Ecto neural progenitor cell (in vitro differentiated cells): ENCODE results near the gene TAS2R41.

Experiments used
- DNase-seq: peaks from one replicate; pipeline ENCODE4 v3.0.0-alpha.2; 2018; ENCODE audit warnings: low spot score

The TAS2R41 gene

GRCh38 chr7:143477501-143478150, at the start of gene TAS2R41:
Gene TAS2R41, plus strand, starts transcription at chr7:143477873. Its CDS starts 0 bp downstream, at chr7:143477873.
- DNase-seq, result no peak

- no peak for DNase-seq
Observed at GRCh38 chr7:143429770-143430698, 47.6 kb upstream of the TAS2R41 start.

GRCh38 chr7:143431109-143431508, 46.6 kb upstream of the TAS2R41 start:
- no peak for DNase-seq

GRCh38 chr7:143433759-143434158, 43.9 kb upstream of the TAS2R41 start:
- no peak for DNase-seq

GRCh38 chr7:143434660-143435059, 43.0 kb upstream of the TAS2R41 start:
- no peak for DNase-seq

GRCh38 chr7:143435266-143435665, 42.4 kb upstream of the TAS2R41 start:
- no peak for DNase-seq

- DNase-seq, result no peak
Observed at GRCh38 chr7:143436325-143436946, 41.2 kb upstream of the TAS2R41 start.

- no peak for DNase-seq
Observed at GRCh38 chr7:143437578-143437977, 40.1 kb upstream of the TAS2R41 start.

- DNase-seq, result no peak
Observed at GRCh38 chr7:143439866-143440265, 37.8 kb upstream of the TAS2R41 start.

GRCh38 chr7:143443153-143443552, 34.5 kb upstream of the TAS2R41 start, which contains the start of gene TAS2R60:
Gene TAS2R60, plus strand, starts transcription at chr7:143443453. Its CDS starts 0 bp downstream, at chr7:143443453.
- no peak for DNase-seq

GRCh38 chr7:143444063-143444782, 33.5 kb upstream of the TAS2R41 start:
- DNase-seq, result no peak

- DNase-seq, result no peak
Observed at GRCh38 chr7:143444785-143445184, 32.9 kb upstream of the TAS2R41 start.

GRCh38 chr7:143447466-143447865, 30.2 kb upstream of the TAS2R41 start:
- DNase-seq, result no peak

GRCh38 chr7:143448429-143448828, 29.2 kb upstream of the TAS2R41 start:
- DNase-seq, result no peak

- DNase-seq, result no peak
Observed at GRCh38 chr7:143449793-143450192, 27.9 kb upstream of the TAS2R41 start.

GRCh38 chr7:143451122-143451521, 26.6 kb upstream of the TAS2R41 start:
- no peak for DNase-seq

GRCh38 chr7:143451746-143452145, 25.9 kb upstream of the TAS2R41 start:
- no peak for DNase-seq

- DNase-seq, result no peak
Observed at GRCh38 chr7:143452495-143452894, 25.2 kb upstream of the TAS2R41 start.

GRCh38 chr7:143454091-143454680, 23.5 kb upstream of the TAS2R41 start:
- no peak for DNase-seq

- no peak for DNase-seq
Observed at GRCh38 chr7:143455491-143455890, 22.2 kb upstream of the TAS2R41 start.

GRCh38 chr7:143455942-143456341, 21.7 kb upstream of the TAS2R41 start:
- no peak for DNase-seq
